ENCODE results near the gene AP2A2.

- TF ChIP-seq, protein P1, sequence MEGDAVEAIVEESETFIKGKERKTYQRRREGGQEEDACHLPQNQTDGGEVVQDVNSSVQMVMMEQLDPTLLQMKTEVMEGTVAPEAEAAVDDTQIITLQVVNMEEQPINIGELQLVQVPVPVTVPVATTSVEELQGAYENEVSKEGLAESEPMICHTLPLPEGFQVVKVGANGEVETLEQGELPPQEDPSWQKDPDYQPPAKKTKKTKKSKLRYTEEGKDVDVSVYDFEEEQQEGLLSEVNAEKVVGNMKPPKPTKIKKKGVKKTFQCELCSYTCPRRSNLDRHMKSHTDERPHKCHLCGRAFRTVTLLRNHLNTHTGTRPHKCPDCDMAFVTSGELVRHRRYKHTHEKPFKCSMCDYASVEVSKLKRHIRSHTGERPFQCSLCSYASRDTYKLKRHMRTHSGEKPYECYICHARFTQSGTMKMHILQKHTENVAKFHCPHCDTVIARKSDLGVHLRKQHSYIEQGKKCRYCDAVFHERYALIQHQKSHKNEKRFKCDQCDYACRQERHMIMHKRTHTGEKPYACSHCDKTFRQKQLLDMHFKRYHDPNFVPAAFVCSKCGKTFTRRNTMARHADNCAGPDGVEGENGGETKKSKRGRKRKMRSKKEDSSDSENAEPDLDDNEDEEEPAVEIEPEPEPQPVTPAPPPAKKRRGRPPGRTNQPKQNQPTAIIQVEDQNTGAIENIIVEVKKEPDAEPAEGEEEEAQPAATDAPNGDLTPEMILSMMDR (IDR thresholded peaks at IDR 0.05), result no peak
- no peak for TF ChIP-seq POLR2A (IDR thresholded peaks at IDR 0.05)
Measured at GRCh38 chr11:1008803-1009145, 83.1 kb downstream of the AP2A2 start.
